Thyroid gland (tissue), 4 donors: ENCODE results near the gene RTL9. TPM values are rescaled to one million over a fixed set of nuclear protein-coding genes. Genes with fewer than 3 reads are reported as not detected.
A peak's percentile ranks its signal among the peaks of the same experiment; 100 is the strongest.

ENCODE experiments used
- DNase-seq, 2 donors: peaks; one replicate each; pipeline ENCODE4 v3.0.0-alpha.2; 2019
- H3K27ac ChIP-seq, 3 donors: fragments of 200-600 bp; sonication (generic); 1 replicate in 2 of 3; 2 replicates in 1 of 3; pipeline ENCODE4 v1.5.1; 2016 to 2019; ENCODE audit warnings: mild to moderate bottlenecking in 1 of 3, moderate library complexity in 1 of 3
- H3K27me3 ChIP-seq: fragments of 200-600 bp; sonication (generic); one replicate; pipeline ENCODE4 v1.5.1; 2019
- H3K36me3 ChIP-seq, 2 donors: fragments of 200-600 bp; sonication (generic); one replicate each; pipeline ENCODE4 v1.5.1; 2016 to 2019
- H3K4me1 ChIP-seq, 2 donors: fragments of 200-600 bp; sonication (generic); one replicate each; pipeline ENCODE4 v1.5.1; 2017 to 2019
- H3K4me3 ChIP-seq, 3 donors: fragments of 200-600 bp; sonication (generic); replicated peaks in 1 of 3; 1 replicate in 2 of 3; 2 replicates in 1 of 3; pipeline ENCODE4 v1.5.1; 2016; ENCODE audit warnings: mild to moderate bottlenecking in 1 of 3
- H3K9me3 ChIP-seq: fragments of 200-600 bp; sonication (generic); one replicate; pipeline ENCODE4 v1.5.1; 2017
- CTCF ChIP-seq, 6 experiments: fragments of 200-600 bp in 3 of 6; fragments of 450-650 bp in 3 of 6; sonication (generic) in 3 of 6; IDR thresholded peaks; one replicate each; pipeline ENCODE4 v1.5.1; 2016 to 2019; ENCODE audit warnings: antibody characterized with exemption in 6 of 6, mild to moderate bottlenecking in 2 of 6, inconsistent platforms in 1 of 6, moderate library complexity in 1 of 6
- POLR2A ChIP-seq, 2 donors: fragments of 450-650 bp; IDR thresholded peaks; one replicate each; pipeline ENCODE4 v1.6.1; 2017; ENCODE audit warnings: antibody characterized with exemption in 2 of 2, mild to moderate bottlenecking in 2 of 2, moderate library complexity in 1 of 2
- WGBS, 2 donors: methylation state at CpG; one replicate each; pipeline ENCODE4 v1.1.5; 2017; 5-methylcytosine and 5-hydroxymethylcytosine counted together
- intact Hi-C: fragments of 100-400 bp; cut with DNase I; formaldehyde crosslinking; loops from one replicate; pipeline ENCODE4 v1.15.1; 2023
- total RNA-seq, 4 donors: library from RNA; depleted of rRNA; stranded (reverse); fragments of >200 nt; gene quantifications; one replicate each; pipeline ENCODE4 v1.2.3, GENCODE V29; 2016

Gene RTL9
- total RNA-seq, 4 donors from 2014 or later = 0.40 to 1.1 (median 0.56) TPM

DNA sequence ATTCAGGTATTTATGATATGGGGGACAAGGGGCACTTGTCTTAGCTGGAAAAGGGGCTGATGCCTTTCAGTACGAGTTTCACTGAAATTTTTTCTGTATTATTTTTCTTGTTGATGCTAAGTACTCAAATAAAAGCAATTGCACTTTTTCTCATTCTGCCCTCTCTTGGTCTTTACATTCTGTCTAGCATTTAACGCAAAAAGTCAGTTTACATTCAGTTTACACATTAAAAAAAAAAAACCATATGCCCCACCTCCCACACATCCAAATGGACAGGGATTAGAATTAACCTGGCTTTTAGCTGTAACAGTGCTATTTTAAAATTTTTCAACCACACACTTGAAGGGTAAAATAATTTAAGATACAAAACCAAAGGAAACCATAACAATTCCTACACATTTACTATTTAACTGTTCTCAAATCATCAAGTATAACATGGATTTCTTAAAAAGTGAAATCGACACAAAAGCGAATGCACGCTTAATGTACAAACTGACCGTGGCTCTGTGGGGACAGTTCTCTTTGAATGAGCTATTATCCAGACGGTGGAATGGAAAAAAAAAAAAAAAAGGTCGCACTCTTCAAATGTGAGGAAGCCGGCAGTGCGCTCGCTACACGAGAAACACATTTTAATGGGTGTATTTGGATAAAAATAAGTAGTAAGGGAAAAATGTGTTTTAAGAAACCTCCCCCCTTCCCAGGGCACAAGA, 42.1 kb upstream of the RTL9 start:
- intact Hi-C loops = no loop called here
- TF ChIP-seq POLR2A (IDR thresholded peaks at IDR 0.05) (no peak), CTCF (IDR thresholded peaks at IDR 0.05) (no peak)

DNA sequence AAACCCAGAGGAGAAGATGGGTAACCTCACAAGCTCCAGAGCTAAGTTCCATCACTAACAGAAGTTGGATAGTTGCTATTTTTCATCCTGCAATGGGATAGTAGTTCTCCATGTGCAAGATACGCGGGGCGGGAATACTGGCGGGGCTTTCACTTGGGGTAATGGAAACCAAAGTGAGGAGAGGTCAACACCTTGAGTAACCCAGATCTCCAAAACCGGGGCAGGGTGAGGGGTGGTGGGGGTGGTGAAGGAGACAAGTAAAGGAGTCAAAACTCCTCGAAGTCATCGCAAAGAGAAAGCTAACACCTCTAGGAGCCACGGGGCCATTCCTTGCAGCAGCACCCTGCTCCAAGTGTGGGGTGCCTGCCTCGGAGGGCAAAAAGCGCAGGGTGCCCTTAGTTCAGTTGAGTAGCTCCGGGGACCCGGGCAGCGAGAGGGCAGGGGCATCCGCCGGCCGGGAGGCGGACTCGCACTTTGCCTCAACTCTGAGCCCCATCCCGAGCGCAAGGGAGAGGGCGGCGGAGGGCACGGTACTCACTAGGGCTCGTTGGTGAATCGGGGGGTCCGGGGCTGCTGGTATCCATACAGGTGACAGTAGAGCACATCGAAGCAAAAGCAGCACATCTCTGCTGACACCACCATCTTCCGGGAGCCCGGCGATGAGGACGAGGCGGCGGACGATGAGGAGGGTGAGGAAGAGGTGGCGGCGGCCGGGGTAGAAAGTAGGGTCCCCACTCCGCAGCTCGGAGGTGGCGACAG, 41.4 kb upstream of the RTL9 start:
- Histone ChIP-seq H3K36me3 (no peaks in the 10 kb centered on the region), H3K4me1 (no peaks in the 10 kb centered on the region), H3K27ac (peak overlapping the region; percentile 60 to 86 (median 64)), H3K9me3 (no peaks in the 10 kb centered on the region), H3K27me3 (no peaks in the 10 kb centered on the region), H3K4me3 (peak overlapping the region; percentile 39 to 76 (median 52))
- TF ChIP-seq POLR2A (IDR thresholded peaks at IDR 0.05) (no peak), CTCF (IDR thresholded peaks at IDR 0.05) (no peak)
- DNase-seq = peak; percentile 16 to 23
- intact Hi-C loops = no loop called here
- WGBS, 2 donors = 0 to 2% methylated on average over 5 to 12 of the region's 40 CpGs

More for the DNA sequence above, 42.1 kb upstream of the RTL9 start:
- no peaks in the 10 kb centered on the region for H3K9me3 ChIP-seq
- H3K4me3 ChIP-seq = peak overlapping the region in 2 of 3 donors; percentile 52 to 76
- WGBS, 2 donors = 10 to 13% methylated on average over 12 of the region's 12 CpGs
- no peak overlapping the region for H3K27ac ChIP-seq
- H3K36me3 ChIP-seq = no peaks in the 10 kb centered on the region
- peak; percentile 1 to 3 for DNase-seq
- no peaks in the 10 kb centered on the region for H3K4me1 ChIP-seq
- H3K27me3 ChIP-seq = no peaks in the 10 kb centered on the region

- TF ChIP-seq CTCF (IDR thresholded peaks at IDR 0.05) (no peak), POLR2A (IDR thresholded peaks at IDR 0.05) (peak in 1 of 2 donors; percentile 90)
- Histone ChIP-seq H3K4me1 (no peaks in the 10 kb centered on the region), H3K27me3 (no peaks in the 10 kb centered on the region), H3K4me3 (peak within 1 kb of the TSS; percentile 39 to 76 (median 52)), H3K9me3 (no peaks in the 10 kb centered on the region), H3K36me3 (no peaks in the 10 kb centered on the region), H3K27ac (peak within 1 kb of the TSS; percentile 64 to 86 (median 82))
- WGBS, 2 donors = 1% methylated on average over 17 to 21 of the region's 78 CpGs
- intact Hi-C loops = no loop called here
- peak; percentile 77 to 78 for DNase-seq
Observed at GRCh38 chrX:110317820-110318663, 40.6 kb upstream of the RTL9 start, which contains the start of gene AMMECR1. Gene AMMECR1, minus strand, starts transcription at chrX:110318085. Its CDS starts 14 bp downstream, at chrX:110318071.

GRCh38 chrX:110318664-110318968, 40.0 kb upstream of the RTL9 start:
- H3K9me3 ChIP-seq = no peaks in the 10 kb centered on the region
- no peaks in the 10 kb centered on the region for H3K36me3 ChIP-seq
- DNase-seq = no peak
- TF ChIP-seq CTCF (IDR thresholded peaks at IDR 0.05) (no peak), POLR2A (IDR thresholded peaks at IDR 0.05) (no peak)
- H3K27ac ChIP-seq = peak overlapping the region; percentile 61 to 82 (median 82)
- WGBS, 2 donors = 0 to 3% methylated on average over 2 to 4 of the region's 4 CpGs
- H3K27me3 ChIP-seq = no peaks in the 10 kb centered on the region
- intact Hi-C loops = no loop called here
- H3K4me1 ChIP-seq = no peaks in the 10 kb centered on the region
- peak overlapping the region in 2 of 3 donors; percentile 37 to 64 for H3K4me3 ChIP-seq
